ENCODE results near the gene ARHGAP25.

ARHGAP25 gene

GRCh38 chr2:68736086-68736485, 1.5 kb downstream of the ARHGAP25 start:
- H3K4me3 ChIP-seq (ENCODE audit: low read depth, low read length): peak overlapping the region; percentile 53
- no peak for DNase-seq (ENCODE audit: low read depth)
- TF ChIP-seq, protein P1, sequence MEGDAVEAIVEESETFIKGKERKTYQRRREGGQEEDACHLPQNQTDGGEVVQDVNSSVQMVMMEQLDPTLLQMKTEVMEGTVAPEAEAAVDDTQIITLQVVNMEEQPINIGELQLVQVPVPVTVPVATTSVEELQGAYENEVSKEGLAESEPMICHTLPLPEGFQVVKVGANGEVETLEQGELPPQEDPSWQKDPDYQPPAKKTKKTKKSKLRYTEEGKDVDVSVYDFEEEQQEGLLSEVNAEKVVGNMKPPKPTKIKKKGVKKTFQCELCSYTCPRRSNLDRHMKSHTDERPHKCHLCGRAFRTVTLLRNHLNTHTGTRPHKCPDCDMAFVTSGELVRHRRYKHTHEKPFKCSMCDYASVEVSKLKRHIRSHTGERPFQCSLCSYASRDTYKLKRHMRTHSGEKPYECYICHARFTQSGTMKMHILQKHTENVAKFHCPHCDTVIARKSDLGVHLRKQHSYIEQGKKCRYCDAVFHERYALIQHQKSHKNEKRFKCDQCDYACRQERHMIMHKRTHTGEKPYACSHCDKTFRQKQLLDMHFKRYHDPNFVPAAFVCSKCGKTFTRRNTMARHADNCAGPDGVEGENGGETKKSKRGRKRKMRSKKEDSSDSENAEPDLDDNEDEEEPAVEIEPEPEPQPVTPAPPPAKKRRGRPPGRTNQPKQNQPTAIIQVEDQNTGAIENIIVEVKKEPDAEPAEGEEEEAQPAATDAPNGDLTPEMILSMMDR (IDR thresholded peaks at IDR 0.05; ENCODE audit: insufficient read depth, low read depth, low read length, missing control alignments): no peak

DNA sequence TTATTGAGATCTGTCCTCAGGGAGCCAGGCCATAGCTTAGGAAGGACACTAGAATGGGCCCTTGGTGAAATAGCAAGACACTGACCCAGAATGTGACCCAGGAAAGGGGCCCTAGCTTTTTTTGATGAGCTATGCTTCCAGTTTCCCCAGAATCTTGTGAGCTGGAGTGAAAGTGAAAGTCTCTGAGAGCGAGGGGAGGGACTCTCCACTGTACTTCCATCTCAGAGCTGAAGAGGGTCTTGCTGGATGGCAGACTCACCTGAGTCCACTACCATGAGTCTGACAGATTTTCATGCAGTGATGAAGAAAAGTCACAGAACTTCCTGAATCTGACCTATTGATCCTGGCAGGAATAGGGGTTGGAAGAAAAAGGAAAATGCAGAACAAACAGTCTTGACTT, 3.1 kb downstream of the ARHGAP25 start:
- TF ChIP-seq, protein P1 (IDR thresholded peaks at IDR 0.05; ENCODE audit: insufficient read depth, low read depth, low read length, missing control alignments): no peak
- H3K4me3 ChIP-seq (ENCODE audit: low read depth, low read length): peak overlapping the region; percentile 53
- DNase-seq (ENCODE audit: low read depth): peak; percentile 78

GRCh38 chr2:68738906-68739594, 4.4 kb downstream of the ARHGAP25 start:
- H3K4me3 ChIP-seq (ENCODE audit: low read depth, low read length): peak overlapping the region; percentile 11; the same call in 1 of the 2 replicates
- TF ChIP-seq, protein P1 (IDR thresholded peaks at IDR 0.05; ENCODE audit: insufficient read depth, low read depth, low read length, missing control alignments): no peak
- no peak for DNase-seq (ENCODE audit: low read depth)

GRCh38 chr2:68739595-68740399, 5.2 kb downstream of the ARHGAP25 start:
- DNase-seq (ENCODE audit: low read depth): peak; percentile 57
- TF ChIP-seq, protein P1 (IDR thresholded peaks at IDR 0.05; ENCODE audit: insufficient read depth, low read depth, low read length, missing control alignments): no peak
- no peak overlapping the region for H3K4me3 ChIP-seq (ENCODE audit: low read depth, low read length)

DNA sequence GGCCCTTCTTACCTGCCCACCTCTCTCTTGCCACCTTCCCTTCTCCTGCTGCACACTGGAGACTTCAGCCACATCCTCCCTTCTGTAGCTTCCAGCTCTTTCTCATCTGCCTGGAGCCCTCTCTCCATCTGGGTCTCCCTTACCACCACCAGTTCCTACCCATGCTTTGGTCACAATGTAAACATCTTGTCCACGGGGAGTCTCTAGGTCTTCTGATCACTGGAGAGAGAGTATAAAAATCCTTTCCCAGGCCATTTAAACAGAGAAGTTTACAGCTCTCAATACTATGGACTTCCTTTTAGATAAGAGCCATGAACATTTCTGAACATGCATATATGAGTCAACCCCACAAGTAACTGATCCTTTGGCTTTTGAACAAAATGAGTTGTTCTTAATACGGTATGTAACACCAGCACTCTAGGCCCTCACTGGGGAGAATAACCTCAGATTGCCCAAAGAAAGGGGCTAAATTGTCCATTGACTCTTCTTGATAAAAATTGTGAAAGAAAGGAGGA, 5.8 kb downstream of the ARHGAP25 start:
- no peak for DNase-seq (ENCODE audit: low read depth)
- H3K4me3 ChIP-seq (ENCODE audit: low read depth, low read length): no peak overlapping the region
- TF ChIP-seq, protein P1 (IDR thresholded peaks at IDR 0.05; ENCODE audit: insufficient read depth, low read depth, low read length, missing control alignments): no peak

GRCh38 chr2:68741238-68741637, 6.6 kb downstream of the ARHGAP25 start:
- H3K4me3 ChIP-seq (ENCODE audit: low read depth, low read length): no peak overlapping the region
- TF ChIP-seq, protein P1 (IDR thresholded peaks at IDR 0.05; ENCODE audit: insufficient read depth, low read depth, low read length, missing control alignments): no peak
- DNase-seq (ENCODE audit: low read depth): no peak

Measured in GM12865 (cell line).